HG03575 (cell line): ENCODE results near the gene CD83.
"Not testable (repeated sequence)": the region's sequence is repeated elsewhere in the genome, so short reads cannot be mapped to it uniquely, and the experiment has no call there.

Experiments used
- ATAC-seq: cut with Tn5 transposase; IDR thresholded peaks from one replicate; pipeline ENCODE4 v1.9.1; 2021; ENCODE audit not compliant: unreplicated experiment, insufficient number of reproducible peaks, low FRiP score; ENCODE audit errors: extremely low read depth

CD83 gene

GRCh38 chr6:14142063-14142450, 24.5 kb downstream of the CD83 start:
- no peak for ATAC-seq

- ATAC-seq = no peak
These were observed 25.1 kb downstream of the CD83 start for GRCh38 chr6:14142511-14143223.

- ATAC-seq = no peak
These were observed 25.7 kb downstream of the CD83 start for GRCh38 chr6:14143305-14143704.

DNA sequence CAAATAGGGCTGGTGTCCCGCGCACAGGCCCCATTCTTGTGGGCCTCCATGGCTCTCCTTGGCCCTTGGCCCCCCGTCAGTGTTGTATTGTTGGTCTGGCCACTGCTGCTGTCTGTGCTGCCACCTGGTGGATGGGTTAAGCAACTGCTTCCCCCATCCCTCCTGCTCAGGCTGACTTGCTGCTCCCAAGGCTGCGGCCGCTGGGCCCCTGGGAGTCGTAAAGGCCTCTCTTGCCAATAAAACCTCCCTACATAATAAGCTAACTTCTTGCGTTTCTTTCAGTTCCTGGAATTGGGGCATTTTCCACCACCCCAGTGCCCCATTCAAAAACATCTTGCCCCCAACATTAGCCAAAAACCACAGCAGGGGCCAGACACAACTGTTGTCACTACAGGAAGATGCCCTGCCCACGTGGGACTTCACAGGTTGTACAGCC, 27.1 kb downstream of the CD83 start:
- ATAC-seq = no peak

DNA sequence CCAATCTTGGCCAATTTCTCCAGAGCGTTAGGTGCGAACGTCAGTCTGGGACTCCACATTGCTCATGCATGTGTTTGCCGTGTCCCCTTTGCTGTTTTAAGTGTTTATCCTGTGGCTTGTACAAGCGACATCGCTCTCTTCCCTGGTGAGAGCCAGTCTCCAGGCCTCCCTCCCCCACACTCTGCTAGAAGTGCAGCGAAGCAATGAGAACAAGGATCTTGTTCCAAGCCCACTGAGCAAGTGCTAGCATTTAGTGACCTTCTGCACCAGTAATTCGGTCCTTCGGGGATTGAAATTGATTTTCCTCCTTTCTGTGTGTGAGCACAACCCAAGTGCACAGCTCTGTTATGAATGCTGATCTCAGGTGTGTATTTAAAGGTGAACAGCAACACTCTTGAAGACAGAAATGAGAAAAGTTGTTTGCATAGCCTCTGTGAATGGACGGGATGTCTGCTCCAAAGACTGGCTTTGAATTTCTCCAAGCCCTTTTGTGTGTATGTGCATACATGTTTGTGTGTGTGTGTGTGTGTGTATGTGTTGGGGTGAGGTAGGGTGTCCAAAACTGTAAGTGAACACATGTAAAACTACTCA, 29.0 kb downstream of the CD83 start:
- ATAC-seq = no peak

DNA sequence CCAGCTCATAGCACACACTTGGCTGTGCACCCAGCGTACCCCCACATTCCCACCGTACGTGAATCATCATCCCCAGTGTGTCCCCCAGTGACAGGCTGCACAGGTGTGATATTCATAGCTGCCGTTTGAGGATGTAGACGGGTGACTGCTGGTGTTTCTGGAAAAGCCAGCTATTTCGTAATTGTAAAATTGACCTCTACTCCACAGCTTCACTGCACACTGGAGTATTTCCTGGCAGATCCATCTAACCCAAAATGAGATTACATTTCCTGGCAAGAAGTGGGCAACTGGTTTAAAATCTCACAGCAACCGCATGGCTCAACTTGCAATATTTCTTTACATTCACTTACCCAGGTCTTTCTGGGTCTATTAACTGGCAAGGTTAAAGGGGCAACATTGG, 30.3 kb downstream of the CD83 start:
- ATAC-seq = no peak

GRCh38 chr6:14148471-14148870, 30.9 kb downstream of the CD83 start:
- ATAC-seq = no peak

- ATAC-seq = no peak
These were observed 31.6 kb downstream of the CD83 start for GRCh38 chr6:14149053-14149738.

DNA sequence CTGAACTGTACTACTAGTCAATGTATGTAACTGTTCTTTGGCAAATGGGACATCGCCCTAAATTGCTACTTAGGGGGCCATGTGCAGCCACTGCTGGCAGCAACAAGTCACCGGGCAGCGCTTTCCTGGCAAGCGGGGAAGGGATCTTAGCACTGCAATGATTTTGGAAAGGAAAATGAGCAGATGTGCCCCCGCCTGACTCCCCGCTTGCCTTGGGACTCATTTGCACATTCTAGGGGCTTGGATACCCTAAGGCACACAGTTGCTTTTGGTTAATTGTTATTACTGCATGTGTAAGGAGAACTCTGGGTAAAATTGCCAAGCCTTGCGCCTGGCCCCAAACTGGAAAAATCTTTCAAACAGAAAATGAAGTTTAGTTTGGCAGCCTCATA, 32.2 kb downstream of the CD83 start:
- ATAC-seq = no peak

- not testable (repeated sequence) for ATAC-seq
These were observed 33.7 kb downstream of the CD83 start for GRCh38 chr6:14151300-14151699.

GRCh38 chr6:14151773-14152172, 34.2 kb downstream of the CD83 start:
- ATAC-seq = no peak

GRCh38 chr6:14153228-14153627, 35.7 kb downstream of the CD83 start:
- no peak for ATAC-seq

DNA sequence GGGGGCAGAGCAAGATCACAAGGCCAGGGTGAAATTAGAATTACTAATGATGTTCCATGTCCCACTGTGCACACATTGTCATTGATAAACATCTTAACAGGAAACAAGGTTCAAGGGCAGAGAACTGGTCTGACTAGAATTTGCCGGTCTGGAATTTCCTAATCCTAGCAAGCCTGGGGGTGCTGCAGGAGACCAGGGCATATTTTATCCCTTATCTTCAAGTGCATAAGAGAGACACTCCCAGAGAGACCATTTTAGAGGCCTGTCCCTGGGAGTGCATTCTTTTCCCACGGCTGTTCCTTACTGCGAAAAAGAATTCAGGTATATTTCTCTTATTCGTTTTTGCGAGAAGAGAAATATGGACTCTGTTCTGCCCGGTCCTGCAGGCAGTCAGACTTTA, 41.5 kb downstream of the CD83 start:
- no peak for ATAC-seq

DNA sequence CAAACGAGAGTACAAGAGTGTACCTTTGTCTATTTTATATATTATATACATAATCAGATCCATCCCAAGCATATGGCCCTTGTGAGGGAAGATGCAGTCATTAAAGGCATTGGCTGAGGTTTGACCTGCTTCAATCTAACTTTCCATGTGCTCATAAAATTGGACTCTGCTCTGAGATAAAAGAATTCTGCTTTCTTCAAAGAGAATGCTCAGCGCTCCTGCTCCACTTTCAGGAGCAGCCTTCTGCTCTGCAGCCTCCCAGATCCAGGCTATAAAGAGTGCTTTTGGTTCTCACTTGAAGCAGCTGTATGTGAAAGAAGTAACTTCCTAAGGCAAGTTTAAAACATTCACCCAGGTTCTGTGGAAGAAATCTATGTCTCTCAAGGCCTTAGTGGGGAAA, 45.3 kb downstream of the CD83 start:
- no peak for ATAC-seq

- no peak for ATAC-seq
These were observed 47.5 kb downstream of the CD83 start for GRCh38 chr6:14165091-14165490.

- no peak for ATAC-seq
These were observed 49.3 kb downstream of the CD83 start for GRCh38 chr6:14166839-14167238.

DNA sequence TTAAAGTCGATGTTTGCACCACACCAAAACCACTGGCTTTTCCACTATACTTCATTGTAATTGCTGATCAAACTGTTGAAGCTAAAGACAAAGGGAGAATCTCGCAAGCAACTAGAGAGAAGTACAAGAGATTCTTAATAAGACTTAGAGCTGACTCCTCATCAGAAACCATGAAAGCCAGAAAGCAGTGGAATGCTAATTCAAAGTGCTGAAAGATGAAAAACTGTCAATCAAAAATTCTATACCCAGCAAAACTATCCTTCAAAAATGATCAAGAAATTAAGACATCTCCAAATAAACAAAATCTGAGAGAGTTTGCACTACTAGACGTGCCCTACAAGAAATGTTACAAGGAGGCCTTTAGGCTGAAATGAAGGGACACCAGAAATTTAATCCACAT, 52.6 kb downstream of the CD83 start:
- no peak for ATAC-seq

GRCh38 chr6:14172562-14172961, 55.0 kb downstream of the CD83 start:
- ATAC-seq = no peak

- ATAC-seq = no peak
These were observed 56.7 kb downstream of the CD83 start for GRCh38 chr6:14174226-14174625.

- ATAC-seq = no peak
These were observed 57.4 kb downstream of the CD83 start for GRCh38 chr6:14174996-14175395.
